Esophagus muscularis mucosa (tissue), 4 donors: ENCODE data around the gene MBTD1.

Source experiments
- EP300 ChIP-seq: sonication (generic); formaldehyde crosslinking; IDR thresholded peaks from one replicate; pipeline ENCODE4 v1.6.1; 2017; ENCODE audit warnings: antibody characterized with exemption
- POLR2A ChIP-seq: fragments of 450-650 bp; IDR thresholded peaks from one replicate; pipeline ENCODE4 v1.6.1; 2017; ENCODE audit warnings: antibody characterized with exemption, moderate library complexity, mild to moderate bottlenecking, low read depth
- TF ChIP-seq, protein P1 (sequence below), 3 experiments: fragments of 200-600 bp in 2 of 3; fragments of 450-650 bp in 1 of 3; sonication (generic) in 2 of 3; IDR thresholded peaks; one replicate each; pipeline ENCODE4 v1.5.1; 2017 to 2019; ENCODE audit warnings: antibody characterized with exemption in 3 of 3, mild to moderate bottlenecking in 2 of 3, moderate library complexity in 1 of 3

DNA sequence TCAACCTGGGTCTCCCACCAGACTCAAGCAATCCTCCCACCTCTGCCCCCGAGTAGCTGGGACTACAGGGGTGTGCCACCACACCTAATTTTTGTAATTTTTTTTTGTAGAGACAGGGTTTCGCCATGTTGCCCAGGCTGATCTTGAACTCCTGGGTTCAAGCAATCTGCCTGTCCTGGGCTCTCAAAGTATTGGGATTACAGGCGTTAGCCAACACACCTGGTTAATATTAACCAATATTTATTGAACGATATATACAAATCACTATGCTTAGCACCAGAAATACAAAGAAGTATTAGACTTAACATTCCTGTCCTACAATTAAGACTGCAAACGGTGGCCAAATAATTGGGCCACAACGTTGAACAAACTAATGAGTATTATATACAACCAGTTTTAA is 4.2 kb downstream of the MBTD1 start:
- no peak for TF ChIP-seq EP300
- TF ChIP-seq, protein P1, sequence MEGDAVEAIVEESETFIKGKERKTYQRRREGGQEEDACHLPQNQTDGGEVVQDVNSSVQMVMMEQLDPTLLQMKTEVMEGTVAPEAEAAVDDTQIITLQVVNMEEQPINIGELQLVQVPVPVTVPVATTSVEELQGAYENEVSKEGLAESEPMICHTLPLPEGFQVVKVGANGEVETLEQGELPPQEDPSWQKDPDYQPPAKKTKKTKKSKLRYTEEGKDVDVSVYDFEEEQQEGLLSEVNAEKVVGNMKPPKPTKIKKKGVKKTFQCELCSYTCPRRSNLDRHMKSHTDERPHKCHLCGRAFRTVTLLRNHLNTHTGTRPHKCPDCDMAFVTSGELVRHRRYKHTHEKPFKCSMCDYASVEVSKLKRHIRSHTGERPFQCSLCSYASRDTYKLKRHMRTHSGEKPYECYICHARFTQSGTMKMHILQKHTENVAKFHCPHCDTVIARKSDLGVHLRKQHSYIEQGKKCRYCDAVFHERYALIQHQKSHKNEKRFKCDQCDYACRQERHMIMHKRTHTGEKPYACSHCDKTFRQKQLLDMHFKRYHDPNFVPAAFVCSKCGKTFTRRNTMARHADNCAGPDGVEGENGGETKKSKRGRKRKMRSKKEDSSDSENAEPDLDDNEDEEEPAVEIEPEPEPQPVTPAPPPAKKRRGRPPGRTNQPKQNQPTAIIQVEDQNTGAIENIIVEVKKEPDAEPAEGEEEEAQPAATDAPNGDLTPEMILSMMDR (IDR thresholded peaks at IDR 0.05), result no peak
- TF ChIP-seq POLR2A, result no peak
